Hepatocyte (in vitro differentiated cells): ENCODE measurements around the gene PPP1R14D.

Experiments used
- EZH2phosphoT487 ChIP-seq: fragments of 200-600 bp; sonication (generic); IDR thresholded peaks from one replicate; pipeline ENCODE4 v1.6.1; 2018; ENCODE audit warnings: antibody characterized with exemption, mild to moderate bottlenecking, low read depth, moderate library complexity; ENCODE audit not compliant: unreplicated experiment, severe bottlenecking
- TF ChIP-seq, protein P1 (sequence below): fragments of 200-600 bp; sonication (generic); IDR thresholded peaks from 2 replicates; pipeline ENCODE4 v1.5.1; 2016; ENCODE audit warnings: antibody characterized with exemption, mild to moderate bottlenecking; ENCODE audit not compliant: poor library complexity

DNA sequence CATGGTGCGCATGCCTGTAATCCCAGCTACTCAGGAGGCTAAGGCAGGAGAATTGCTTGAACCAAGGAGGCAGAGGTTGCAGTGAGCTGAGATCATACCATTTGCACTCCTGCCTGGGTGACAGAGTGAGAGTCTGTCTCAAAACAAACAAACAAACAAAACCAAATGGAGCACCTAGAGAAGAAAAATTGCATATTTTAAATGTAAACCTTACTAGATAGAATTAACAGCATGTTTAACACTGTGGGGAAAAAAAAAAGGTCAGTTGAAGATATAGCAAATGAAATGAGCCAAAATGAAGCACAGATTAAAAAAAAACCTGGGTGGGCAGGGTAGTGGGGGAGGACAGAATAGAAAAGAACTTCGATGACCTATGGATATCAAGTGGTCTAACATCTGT is 7.3 kb downstream of the PPP1R14D start:
- TF ChIP-seq, protein P1, sequence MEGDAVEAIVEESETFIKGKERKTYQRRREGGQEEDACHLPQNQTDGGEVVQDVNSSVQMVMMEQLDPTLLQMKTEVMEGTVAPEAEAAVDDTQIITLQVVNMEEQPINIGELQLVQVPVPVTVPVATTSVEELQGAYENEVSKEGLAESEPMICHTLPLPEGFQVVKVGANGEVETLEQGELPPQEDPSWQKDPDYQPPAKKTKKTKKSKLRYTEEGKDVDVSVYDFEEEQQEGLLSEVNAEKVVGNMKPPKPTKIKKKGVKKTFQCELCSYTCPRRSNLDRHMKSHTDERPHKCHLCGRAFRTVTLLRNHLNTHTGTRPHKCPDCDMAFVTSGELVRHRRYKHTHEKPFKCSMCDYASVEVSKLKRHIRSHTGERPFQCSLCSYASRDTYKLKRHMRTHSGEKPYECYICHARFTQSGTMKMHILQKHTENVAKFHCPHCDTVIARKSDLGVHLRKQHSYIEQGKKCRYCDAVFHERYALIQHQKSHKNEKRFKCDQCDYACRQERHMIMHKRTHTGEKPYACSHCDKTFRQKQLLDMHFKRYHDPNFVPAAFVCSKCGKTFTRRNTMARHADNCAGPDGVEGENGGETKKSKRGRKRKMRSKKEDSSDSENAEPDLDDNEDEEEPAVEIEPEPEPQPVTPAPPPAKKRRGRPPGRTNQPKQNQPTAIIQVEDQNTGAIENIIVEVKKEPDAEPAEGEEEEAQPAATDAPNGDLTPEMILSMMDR: no peak
- no peak for TF ChIP-seq EZH2phosphoT487
